Measurements from ENCODE around the gene PRKCB.
A peak's percentile ranks its signal among the peaks of the same experiment; 100 is the strongest.

PRKCB gene

GRCh38 chr16:23824909-23825308 is 10.9 kb upstream of the PRKCB start:
- in situ Hi-C loops (cut with MboI; ENCODE audit: low sequenced_read_pairs, unreplicated experiment) = no loop called here

GRCh38 chr16:23826528-23827045 is 9.2 kb upstream of the PRKCB start:
- in situ Hi-C loops (cut with MboI; ENCODE audit: low sequenced_read_pairs, unreplicated experiment) = no loop called here
- DNase-seq (ENCODE audit: low spot score) = peak; percentile 45
- no peak for TF ChIP-seq CTCF (IDR thresholded peaks at IDR 0.05; ENCODE audit: borderline replicate concordance, control extremely low read depth, extremely low read depth, insufficient read depth, missing control alignments)

More at GRCh38 chr16:23824909-23825308, 10.9 kb upstream of the PRKCB start:
- no peak for TF ChIP-seq CTCF (IDR thresholded peaks at IDR 0.05; ENCODE audit: borderline replicate concordance, control extremely low read depth, extremely low read depth, insufficient read depth, missing control alignments)
- DNase-seq (ENCODE audit: low spot score) = no peak

- TF ChIP-seq CTCF (IDR thresholded peaks at IDR 0.05; ENCODE audit: borderline replicate concordance, control extremely low read depth, extremely low read depth, insufficient read depth, missing control alignments) = no peak
- in situ Hi-C loops (cut with MboI; ENCODE audit: low sequenced_read_pairs, unreplicated experiment) = no loop called here
- no peak for DNase-seq (ENCODE audit: low spot score)
Observed at GRCh38 chr16:23827057-23827456, 8.7 kb upstream of the PRKCB start.

GRCh38 chr16:23829454-23829853 is 6.3 kb upstream of the PRKCB start:
- no peak for TF ChIP-seq CTCF (IDR thresholded peaks at IDR 0.05; ENCODE audit: borderline replicate concordance, control extremely low read depth, extremely low read depth, insufficient read depth, missing control alignments)
- DNase-seq (ENCODE audit: low spot score) = no peak
- in situ Hi-C loops (cut with MboI; ENCODE audit: low sequenced_read_pairs, unreplicated experiment) = no loop called here

- no peak for DNase-seq (ENCODE audit: low spot score)
- no peak for TF ChIP-seq CTCF (IDR thresholded peaks at IDR 0.05; ENCODE audit: borderline replicate concordance, control extremely low read depth, extremely low read depth, insufficient read depth, missing control alignments)
- in situ Hi-C loops (cut with MboI; ENCODE audit: low sequenced_read_pairs, unreplicated experiment) = no loop called here
Observed at GRCh38 chr16:23830276-23830675, 5.5 kb upstream of the PRKCB start.

GRCh38 chr16:23832882-23833281 is 2.9 kb upstream of the PRKCB start:
- no peak for TF ChIP-seq CTCF (IDR thresholded peaks at IDR 0.05; ENCODE audit: borderline replicate concordance, control extremely low read depth, extremely low read depth, insufficient read depth, missing control alignments)
- in situ Hi-C loops (cut with MboI; ENCODE audit: low sequenced_read_pairs, unreplicated experiment) = no loop called here
- DNase-seq (ENCODE audit: low spot score) = no peak

GRCh38 chr16:23833504-23833903 is 2.3 kb upstream of the PRKCB start:
- in situ Hi-C loops (cut with MboI; ENCODE audit: low sequenced_read_pairs, unreplicated experiment) = no loop called here
- no peak for TF ChIP-seq CTCF (IDR thresholded peaks at IDR 0.05; ENCODE audit: borderline replicate concordance, control extremely low read depth, extremely low read depth, insufficient read depth, missing control alignments)
- DNase-seq (ENCODE audit: low spot score) = no peak
